Adrenal gland (tissue), 12 donors: ENCODE results near the gene TNFRSF14. TPM values are rescaled to one million over a fixed set of nuclear protein-coding genes. Genes with fewer than 3 reads are reported as not detected.

Experiments
- DNase-seq, 7 donors: peaks; one replicate each; pipeline ENCODE4 v3.0.0-alpha.2; 2019 to 2020
- H3K27ac ChIP-seq, 5 donors: fragments of 200-600 bp; sonication (generic) in 4 of 5; 1 replicate in 3 of 5; 2 replicates in 2 of 5; pipeline versions ENCODE4 v1.5.1 to v1.8.0; 2016 to 2020; ENCODE audit warnings: mild to moderate bottlenecking in 1 of 5
- H3K27me3 ChIP-seq: fragments of 200-600 bp; 2 replicates; pipeline ENCODE4 v1.8.0; 2021
- H3K36me3 ChIP-seq, 2 donors: fragments of 200-600 bp; replicated peaks in 1 of 2; 1 replicate in 1 of 2; 2 replicates in 1 of 2; pipeline versions ENCODE4 v1.5.1 to v1.8.0; 2018 to 2022
- H3K4me1 ChIP-seq, 2 donors: fragments of 200-600 bp; replicated peaks in 1 of 2; 1 replicate in 1 of 2; 2 replicates in 1 of 2; pipeline versions ENCODE4 v1.5.1 to v1.8.0; 2018 to 2021
- H3K4me3 ChIP-seq, 4 donors: fragments of 200-600 bp; sonication (generic) in 3 of 4; one replicate each; pipeline ENCODE4 v1.5.1; 2016 to 2018
- H3K9me3 ChIP-seq, 3 donors: fragments of 200-600 bp; sonication (generic) in 1 of 3; replicated peaks in 1 of 3; 1 replicate in 2 of 3; 2 replicates in 1 of 3; pipeline versions ENCODE4 v1.5.1 to v1.8.0; 2016 to 2021
- POLR2A ChIP-seq, 2 donors: fragments of 450-650 bp; IDR thresholded peaks; one replicate each; pipeline ENCODE4 v1.6.1; 2017; ENCODE audit warnings: antibody characterized with exemption in 2 of 2, mild to moderate bottlenecking in 2 of 2, moderate library complexity in 1 of 2
- WGBS, 4 donors: extraction: QIAGEN DNeasy Blood & Tissue Kit in 2 of 4; methylation state at CpG; one replicate each; pipeline versions ENCODE4 v1.1.5 to v1.1.7; 2013 to 2017; 5-methylcytosine and 5-hydroxymethylcytosine counted together
- intact Hi-C, 2 donors: fragments of 100-400 bp; cut with DNase I; formaldehyde crosslinking; loops; one replicate each; pipeline versions ENCODE4 v1.14.1 to v1.15.0; 2022 to 2023
- polyA plus RNA-seq, 3 donors: library from polyadenylated mRNA; stranded (reverse); fragments of 200-250 nt in 2 of 3; fragments of 350-450 nt in 1 of 3; fragmentation: Illumina TruSeq in 1 of 3; extraction: RNeasy Lipid Tissue Mini Kit (QIAGEN cat#74804) in 1 of 3; gene quantifications; one replicate each; pipeline ENCODE4 v1.2.3, GENCODE V29; 2013 to 2014
- total RNA-seq, 9 donors: library from RNA; depleted of rRNA in 4 of 9; stranded (reverse); fragments of >200 nt in 4 of 9; fragments of 120-200 nt in 1 of 9; fragmentation: NEBNext Ultra II Directional in 1 of 9; extraction: Animal tissue kit (Norgen Biotek cat#: 25700) in 1 of 9; gene quantifications; one replicate each; pipeline versions ENCODE4 v1.1.0 to v1.2.4, GENCODE V29; 2013 to 2023
- TF ChIP-seq, protein P1 (sequence below), 6 experiments: fragments of 450-650 bp in 4 of 6; fragments of 200-600 bp in 2 of 6; sonication (generic) in 1 of 6; IDR thresholded peaks; 1 replicate in 5 of 6; 2 replicates in 1 of 6; pipeline versions ENCODE4 v1.5.1 to v1.8.0; 2016 to 2021; ENCODE audit warnings: antibody characterized with exemption in 6 of 6, mild to moderate bottlenecking in 2 of 6, moderate library complexity in 1 of 6
- donor health status: healthy with polysubstance abuse.
- donor health status: Bipolar disorder and iron deficiency.
- donor health status: DM: yes; HTN: yes; CAD: no.
- donor health status: DM: no; HTN: no; CAD: no.
- donor health status: DM: no; HTN: no; CAD: no.
- donor health status: DM: yes; HTN: yes; CAD: no.

TNFRSF14 gene
- total and polyA plus RNA-seq, 12 donors = 7.0 to 554 (median 116) TPM

DNA sequence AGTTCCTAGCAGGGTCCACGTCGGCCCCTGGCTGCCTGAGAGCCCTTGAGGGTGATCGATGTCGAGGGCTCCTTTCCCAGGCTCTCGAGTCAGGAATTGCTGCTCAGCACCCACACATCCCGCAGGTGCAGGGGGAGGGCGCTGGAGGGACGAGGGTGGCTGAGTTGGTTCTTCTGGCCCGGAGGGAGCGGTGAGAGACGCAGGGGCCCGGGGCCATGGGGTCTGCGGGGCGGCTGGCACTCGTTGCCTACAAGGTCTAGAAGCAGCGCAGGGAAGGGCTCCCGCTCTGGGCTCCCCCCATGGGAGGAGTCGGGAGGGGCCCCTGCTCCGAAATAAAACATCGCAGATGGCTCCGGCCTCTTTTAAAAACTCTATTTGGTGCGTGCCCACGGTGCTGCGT is 48.0 kb upstream of the TNFRSF14 start:
- no peaks in the 10 kb centered on the region for H3K27me3 ChIP-seq
- TF ChIP-seq, protein P1, sequence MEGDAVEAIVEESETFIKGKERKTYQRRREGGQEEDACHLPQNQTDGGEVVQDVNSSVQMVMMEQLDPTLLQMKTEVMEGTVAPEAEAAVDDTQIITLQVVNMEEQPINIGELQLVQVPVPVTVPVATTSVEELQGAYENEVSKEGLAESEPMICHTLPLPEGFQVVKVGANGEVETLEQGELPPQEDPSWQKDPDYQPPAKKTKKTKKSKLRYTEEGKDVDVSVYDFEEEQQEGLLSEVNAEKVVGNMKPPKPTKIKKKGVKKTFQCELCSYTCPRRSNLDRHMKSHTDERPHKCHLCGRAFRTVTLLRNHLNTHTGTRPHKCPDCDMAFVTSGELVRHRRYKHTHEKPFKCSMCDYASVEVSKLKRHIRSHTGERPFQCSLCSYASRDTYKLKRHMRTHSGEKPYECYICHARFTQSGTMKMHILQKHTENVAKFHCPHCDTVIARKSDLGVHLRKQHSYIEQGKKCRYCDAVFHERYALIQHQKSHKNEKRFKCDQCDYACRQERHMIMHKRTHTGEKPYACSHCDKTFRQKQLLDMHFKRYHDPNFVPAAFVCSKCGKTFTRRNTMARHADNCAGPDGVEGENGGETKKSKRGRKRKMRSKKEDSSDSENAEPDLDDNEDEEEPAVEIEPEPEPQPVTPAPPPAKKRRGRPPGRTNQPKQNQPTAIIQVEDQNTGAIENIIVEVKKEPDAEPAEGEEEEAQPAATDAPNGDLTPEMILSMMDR (IDR thresholded peaks at IDR 0.05) = no peak
- TF ChIP-seq POLR2A (IDR thresholded peaks at IDR 0.05) = no peak
- no peak overlapping the region for H3K27ac ChIP-seq
- H3K36me3 ChIP-seq = peaks cover 0 to 54% of the 10 kb centered on the region in 2 donors
- H3K4me1 ChIP-seq = no peaks in the 10 kb centered on the region
- no peaks in the 10 kb centered on the region for H3K9me3 ChIP-seq
- intact Hi-C loops = no loop called here
- WGBS, 4 donors = 89 to 93% (median 92%) methylated on average over 13 to 24 of the region's 24 CpGs
- no peak for DNase-seq
- H3K4me3 ChIP-seq = no peak overlapping the region

DNA sequence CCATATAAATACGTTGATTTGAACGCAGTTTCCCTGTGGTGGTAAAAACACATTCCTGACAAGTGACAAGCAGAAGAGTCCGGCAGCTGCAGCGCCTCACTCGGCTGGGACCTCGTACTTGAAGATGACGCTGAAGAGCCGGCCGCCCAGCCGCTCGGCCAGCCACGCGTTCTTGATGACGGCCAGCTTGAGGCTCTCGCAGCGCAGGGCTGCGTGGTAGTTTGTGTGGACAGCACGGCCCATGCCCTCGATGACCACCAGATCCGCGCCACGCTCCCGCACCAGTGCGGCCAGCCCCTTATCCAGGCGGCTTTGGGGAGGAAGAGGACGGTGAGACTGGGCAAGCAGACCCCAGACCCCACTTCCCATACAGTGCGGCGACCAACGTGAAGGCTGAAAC is 47.4 kb upstream of the TNFRSF14 start:
- no peaks in the 10 kb centered on the region for H3K9me3 ChIP-seq
- no peak overlapping the region for H3K27ac ChIP-seq
- intact Hi-C loops = no loop called here
- no peak for DNase-seq
- H3K36me3 ChIP-seq = peaks cover 0 to 59% of the 10 kb centered on the region in 2 donors
- no peak overlapping the region for H3K4me3 ChIP-seq
- WGBS, 4 donors = 90 to 95% (median 95%) methylated on average over 3 to 29 of the region's 29 CpGs
- H3K27me3 ChIP-seq = no peaks in the 10 kb centered on the region
- no peaks in the 10 kb centered on the region for H3K4me1 ChIP-seq
- TF ChIP-seq POLR2A (IDR thresholded peaks at IDR 0.05) = no peak
- TF ChIP-seq, protein P1 (IDR thresholded peaks at IDR 0.05) = no peak

DNA sequence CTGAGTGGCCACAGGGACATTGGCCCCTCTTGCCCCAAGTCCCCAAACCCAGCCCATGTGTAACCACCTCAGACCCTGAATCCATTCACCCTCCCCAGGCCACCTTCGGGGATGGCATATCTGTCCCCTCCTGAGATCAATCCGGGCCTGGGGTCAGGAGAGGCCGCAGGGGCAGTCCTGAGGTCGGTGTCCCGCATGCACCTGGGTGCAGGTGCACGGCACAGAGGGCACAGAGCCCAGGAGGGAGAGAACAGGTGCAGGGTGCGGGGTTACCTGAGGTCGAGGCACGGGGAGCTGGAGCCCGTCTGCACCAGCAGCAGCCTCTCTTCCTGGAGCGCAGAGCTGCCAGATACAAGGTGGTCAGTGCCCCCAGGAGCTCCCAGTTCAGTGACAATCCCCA is 46.6 kb upstream of the TNFRSF14 start:
- no peaks in the 10 kb centered on the region for H3K27me3 ChIP-seq
- WGBS, 4 donors = 90 to 94% (median 92%) methylated on average over 4 to 11 of the region's 11 CpGs
- no peaks in the 10 kb centered on the region for H3K4me1 ChIP-seq
- no peaks in the 10 kb centered on the region for H3K9me3 ChIP-seq
- intact Hi-C loops = no loop called here
- no peak overlapping the region for H3K27ac ChIP-seq
- H3K36me3 ChIP-seq = peaks cover 0 to 65% of the 10 kb centered on the region in 2 donors
- H3K4me3 ChIP-seq = no peak overlapping the region
- TF ChIP-seq, protein P1 (IDR thresholded peaks at IDR 0.05) = no peak
- no peak for DNase-seq

DNA sequence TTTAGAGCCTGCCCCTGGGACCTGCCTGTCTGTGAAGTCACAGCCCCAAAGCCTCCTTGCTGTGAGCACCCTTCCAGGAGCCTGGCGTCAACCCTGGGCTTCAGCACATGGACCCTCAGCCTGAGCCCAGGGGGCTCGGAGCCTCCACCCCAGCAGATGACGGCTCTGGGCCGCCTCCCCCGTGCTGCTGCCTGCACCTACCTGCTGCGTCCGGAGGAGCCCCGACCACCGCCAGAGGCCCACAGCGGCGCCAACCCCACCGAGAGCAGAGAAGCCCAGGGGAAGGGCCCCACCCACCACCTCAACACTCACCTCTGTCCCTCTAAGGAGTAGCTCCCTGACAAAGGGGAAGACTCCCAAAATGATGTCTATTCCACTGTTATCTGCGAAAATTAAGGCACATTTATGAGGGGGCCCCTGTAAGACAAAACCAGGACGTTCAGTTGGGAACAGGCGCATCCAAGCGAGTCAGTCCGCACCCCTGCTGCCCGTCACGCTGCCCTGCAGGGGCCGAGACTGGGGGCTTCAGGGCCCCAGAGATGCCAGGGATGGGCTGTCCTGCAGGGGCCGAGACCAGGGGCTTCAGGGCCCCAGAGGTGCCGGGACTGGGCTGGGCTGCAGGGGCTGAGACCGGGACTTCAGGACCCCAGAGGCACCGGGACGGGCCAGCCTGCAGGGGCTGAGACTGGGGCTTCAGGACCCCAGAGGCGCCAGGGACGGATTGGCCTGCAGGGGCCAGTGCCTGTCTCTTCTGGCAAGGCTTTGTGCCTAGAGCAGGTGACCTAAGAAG is 45.6 kb upstream of the TNFRSF14 start:
- H3K36me3 ChIP-seq = peaks cover 0 to 75% of the 10 kb centered on the region in 2 donors
- WGBS, 4 donors = 85 to 97% (median 92%) methylated on average over 11 to 27 of the region's 27 CpGs
- intact Hi-C loops = no loop called here

More for the DNA sequence above, 45.6 kb upstream of the TNFRSF14 start:
- no peak for DNase-seq
- H3K27me3 ChIP-seq = no peaks in the 10 kb centered on the region
- no peak overlapping the region for H3K4me3 ChIP-seq
- no peak overlapping the region for H3K27ac ChIP-seq
- no peaks in the 10 kb centered on the region for H3K9me3 ChIP-seq
- TF ChIP-seq, protein P1 (IDR thresholded peaks at IDR 0.05) = no peak
- H3K4me1 ChIP-seq = no peaks in the 10 kb centered on the region
